GM06990 (cell line): Measurements from ENCODE around the gene CEACAM21.

Experiments used
- DNase-seq: peaks from one replicate; pipeline ENCODE4 v3.0.0-alpha.2; 2011; ENCODE audit not compliant: insufficient read length; ENCODE audit errors: extremely low read depth
- H3K27me3 ChIP-seq: replicated peaks from 2 replicates; pipeline ENCODE4 v1.6.0; 2011; ENCODE audit warnings: low read length; ENCODE audit not compliant: control insufficient read depth, insufficient read depth
- H3K36me3 ChIP-seq: 2 replicates; pipeline ENCODE4 v1.5.1; 2011; ENCODE audit warnings: low read length; ENCODE audit not compliant: control insufficient read depth, insufficient read depth
- H3K4me3 ChIP-seq: replicated peaks from 2 replicates; pipeline ENCODE4 v1.5.1; 2011; ENCODE audit warnings: low read depth, mild to moderate bottlenecking, control low read depth, low read length
- TF ChIP-seq, protein P1 (sequence below): IDR thresholded peaks from 2 replicates; pipeline ENCODE4 v1.5.1; 2011; ENCODE audit warnings: low read length, control low read depth, mild to moderate bottlenecking, inconsistent platforms; ENCODE audit not compliant: insufficient read depth, poor library complexity, severe bottlenecking

The CEACAM21 gene

DNA sequence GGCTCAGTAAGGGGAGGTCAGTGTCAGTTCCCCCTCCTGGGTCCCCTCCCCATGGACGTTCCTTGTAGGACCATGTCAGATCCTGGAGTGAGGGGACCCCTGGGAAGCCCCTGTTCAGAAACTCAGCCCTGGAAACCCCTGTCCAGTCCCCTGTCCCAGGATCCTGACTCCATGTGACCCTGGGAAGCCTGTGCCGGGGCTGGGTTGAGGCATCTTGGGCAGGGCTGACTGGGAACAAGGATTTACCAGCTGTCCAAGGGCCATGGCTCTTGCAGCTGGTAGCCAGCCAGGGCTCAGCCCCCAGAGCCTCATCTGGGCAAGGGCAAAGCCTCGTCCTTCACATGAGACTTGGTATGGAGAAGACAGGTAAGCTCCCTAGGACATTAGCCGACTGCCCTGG, 25.8 kb downstream of the CEACAM21 start:
- Histone ChIP-seq H3K4me3 (no peak overlapping the region), H3K27me3 (peaks cover 3% of the 10 kb centered on the region), H3K36me3 (no peaks in the 10 kb centered on the region)
- DNase-seq: no peak
- TF ChIP-seq, protein P1, sequence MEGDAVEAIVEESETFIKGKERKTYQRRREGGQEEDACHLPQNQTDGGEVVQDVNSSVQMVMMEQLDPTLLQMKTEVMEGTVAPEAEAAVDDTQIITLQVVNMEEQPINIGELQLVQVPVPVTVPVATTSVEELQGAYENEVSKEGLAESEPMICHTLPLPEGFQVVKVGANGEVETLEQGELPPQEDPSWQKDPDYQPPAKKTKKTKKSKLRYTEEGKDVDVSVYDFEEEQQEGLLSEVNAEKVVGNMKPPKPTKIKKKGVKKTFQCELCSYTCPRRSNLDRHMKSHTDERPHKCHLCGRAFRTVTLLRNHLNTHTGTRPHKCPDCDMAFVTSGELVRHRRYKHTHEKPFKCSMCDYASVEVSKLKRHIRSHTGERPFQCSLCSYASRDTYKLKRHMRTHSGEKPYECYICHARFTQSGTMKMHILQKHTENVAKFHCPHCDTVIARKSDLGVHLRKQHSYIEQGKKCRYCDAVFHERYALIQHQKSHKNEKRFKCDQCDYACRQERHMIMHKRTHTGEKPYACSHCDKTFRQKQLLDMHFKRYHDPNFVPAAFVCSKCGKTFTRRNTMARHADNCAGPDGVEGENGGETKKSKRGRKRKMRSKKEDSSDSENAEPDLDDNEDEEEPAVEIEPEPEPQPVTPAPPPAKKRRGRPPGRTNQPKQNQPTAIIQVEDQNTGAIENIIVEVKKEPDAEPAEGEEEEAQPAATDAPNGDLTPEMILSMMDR: no peak

DNA sequence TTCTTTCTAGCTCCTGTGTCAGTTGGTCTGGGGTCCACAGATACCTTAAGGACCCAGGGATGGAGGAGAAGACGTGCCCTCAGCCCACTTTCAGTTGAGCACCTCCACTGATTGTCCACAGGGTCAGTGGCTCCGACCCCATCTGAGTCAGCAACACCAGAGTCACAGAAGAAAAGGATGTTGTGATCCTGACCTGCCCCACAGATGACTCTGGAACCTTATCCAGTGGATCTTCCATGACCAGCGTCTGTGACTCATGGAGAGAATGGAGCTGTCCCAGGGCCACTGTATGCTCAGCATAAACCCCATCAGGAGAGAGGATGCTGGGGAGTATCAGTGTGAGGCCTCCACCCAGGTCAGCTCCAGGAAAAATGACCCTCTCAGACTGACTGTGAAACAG, 28.9 kb downstream of the CEACAM21 start:
- Histone ChIP-seq H3K27me3 (peaks cover 3% of the 10 kb centered on the region), H3K36me3 (no peaks in the 10 kb centered on the region), H3K4me3 (no peak overlapping the region)
- no peak for DNase-seq
- TF ChIP-seq, protein P1: no peak

DNA sequence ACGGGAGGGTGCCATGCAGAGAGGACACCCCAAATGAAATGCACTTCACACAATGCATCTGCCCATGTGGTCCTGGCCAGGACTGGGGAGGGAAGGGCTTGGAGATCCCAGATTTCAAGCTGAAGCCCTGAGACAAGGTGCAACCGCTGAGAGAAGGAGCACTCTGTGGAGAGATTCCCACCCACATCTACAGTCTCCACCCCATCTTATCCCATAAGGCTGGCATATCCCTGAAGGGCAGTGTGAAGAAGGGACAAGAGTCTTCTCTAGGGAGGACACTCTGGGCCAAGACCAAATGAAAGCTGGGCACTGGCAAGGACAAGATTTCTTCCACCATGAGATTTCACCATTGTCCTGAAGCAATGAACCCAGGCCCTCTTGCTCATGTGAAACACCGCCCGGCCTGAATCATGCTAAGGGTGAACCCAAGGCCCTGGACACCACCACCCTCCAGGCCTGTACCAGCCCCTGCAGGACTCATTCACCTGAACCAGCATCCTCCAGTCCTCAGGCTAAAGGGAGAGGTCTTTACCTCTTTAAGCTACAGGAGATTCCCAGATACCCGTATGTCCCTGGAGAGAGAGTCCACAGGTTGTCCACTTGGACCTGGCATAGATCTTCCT, 30.4 kb downstream of the CEACAM21 start:
- DNase-seq: no peak
- no peaks in the 10 kb centered on the region for H3K36me3 ChIP-seq
- H3K4me3 ChIP-seq: no peak overlapping the region
- TF ChIP-seq, protein P1: no peak
- peaks cover 3% of the 10 kb centered on the region for H3K27me3 ChIP-seq

- no peak for DNase-seq
- H3K27me3 ChIP-seq: peaks cover 1% of the 10 kb centered on the region
- no peaks in the 10 kb centered on the region for H3K36me3 ChIP-seq
- TF ChIP-seq, protein P1: no peak
- H3K4me3 ChIP-seq: no peak overlapping the region
Observed at GRCh38 chr19:41607668-41608067, 31.7 kb downstream of the CEACAM21 start.

DNA sequence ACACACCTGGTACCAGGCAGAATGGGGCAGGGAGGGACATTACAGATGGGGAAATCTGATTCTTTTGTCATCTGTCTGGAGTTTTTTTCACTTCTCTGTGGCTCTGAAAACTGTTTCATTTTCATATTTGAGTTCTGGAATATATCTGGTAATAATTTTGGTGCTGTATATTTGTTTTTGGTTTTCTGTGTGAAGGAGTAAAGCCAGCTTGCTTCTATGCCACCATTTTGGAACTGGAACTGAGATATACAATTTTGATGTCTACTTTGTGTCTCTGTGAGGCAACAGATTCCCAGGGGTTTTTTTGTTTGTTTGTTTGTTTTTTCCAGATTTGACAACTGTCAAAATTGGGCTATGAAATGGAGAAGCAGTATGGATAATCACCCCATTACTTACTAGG, 34.8 kb downstream of the CEACAM21 start:
- H3K4me3 ChIP-seq: no peak overlapping the region
- no peaks in the 10 kb centered on the region; the same call in none of the 2 replicates for H3K27me3 ChIP-seq
- no peaks in the 10 kb centered on the region for H3K36me3 ChIP-seq
- TF ChIP-seq, protein P1: no peak
- no peak for DNase-seq

- no peak overlapping the region for H3K4me3 ChIP-seq
- H3K36me3 ChIP-seq: no peaks in the 10 kb centered on the region
- no peak for DNase-seq
- TF ChIP-seq, protein P1: no peak
- H3K27me3 ChIP-seq: no peaks in the 10 kb centered on the region
Observed at GRCh38 chr19:41612483-41612882, 36.5 kb downstream of the CEACAM21 start.
